Heart right ventricle (tissue), 16 donors: ENCODE results near the gene PCSK6. TPM values are rescaled to one million over a fixed set of nuclear protein-coding genes. Genes with fewer than 3 reads are reported as not detected.

Experiments used
- ATAC-seq, 8 donors: fragments of 200-7000 bp; cut with Tn5 transposase; one replicate each; pipeline ENCODE4 v1.9.1; 2020; ENCODE audit warnings: mild to moderate bottlenecking in 8 of 8, moderate library complexity in 8 of 8, moderate number of reproducible peaks in 1 of 8
- DNase-seq, 2 donors: peaks; one replicate each; pipeline ENCODE4 v3.0.0-alpha.2; 2020
- H3K27ac ChIP-seq, 10 donors: fragments of 200-600 bp; sonication (generic) in 2 of 10; one replicate each; pipeline versions ENCODE4 v1.5.0 to v1.8.0; 2020 to 2022; ENCODE audit warnings: mild to moderate bottlenecking in 3 of 10
- H3K27me3 ChIP-seq, 7 donors: fragments of 200-600 bp; one replicate each; pipeline ENCODE4 v1.8.0; 2021 to 2022; ENCODE audit warnings: mild to moderate bottlenecking in 2 of 7
- H3K36me3 ChIP-seq, 9 donors: fragments of 200-600 bp; sonication (generic) in 1 of 9; one replicate each; pipeline versions ENCODE4 v1.5.0 to v1.8.0; 2020 to 2022; ENCODE audit warnings: mild to moderate bottlenecking in 2 of 9
- H3K4me1 ChIP-seq, 9 donors: fragments of 200-600 bp; sonication (generic) in 1 of 9; one replicate each; pipeline versions ENCODE4 v1.5.0 to v1.8.0; 2020 to 2022; ENCODE audit warnings: mild to moderate bottlenecking in 4 of 9
- H3K4me3 ChIP-seq, 10 donors: fragments of 200-600 bp; sonication (generic) in 2 of 10; one replicate each; pipeline versions ENCODE4 v1.5.0 to v1.8.0; 2020 to 2022; ENCODE audit warnings: mild to moderate bottlenecking in 7 of 10, moderate library complexity in 2 of 10
- H3K9me3 ChIP-seq, 11 donors: fragments of 200-600 bp in 10 of 11; sonication (generic) in 2 of 11; one replicate each; pipeline versions ENCODE4 v1.5.0 to v1.8.0; 2013 to 2022; ENCODE audit warnings: mild to moderate bottlenecking in 2 of 11, control low read depth in 1 of 11, moderate library complexity in 1 of 11
- WGBS, 2 donors: extraction: QIAGEN DNeasy Blood & Tissue Kit; methylation state at CpG; one replicate each; pipeline ENCODE4 v1.1.7; 2013; ENCODE audit warnings: inconsistent platforms in 1 of 2; 5-methylcytosine and 5-hydroxymethylcytosine counted together
- intact Hi-C, 10 donors: fragments of 100-400 bp; cut with DNase I; formaldehyde crosslinking; loops; one replicate each; pipeline versions ENCODE4 v1.11.1 to v1.14.2; 2022
- polyA plus RNA-seq, 2 donors: library from polyadenylated mRNA; stranded (reverse); fragments of 200-250 nt; gene quantifications; one replicate each; pipeline ENCODE4 v1.2.3, GENCODE V29; 2013
- total RNA-seq, 10 donors: library from RNA; stranded (reverse); fragmentation: NEBNext Ultra II Directional in 3 of 10; extraction: Animal tissue kit (Norgen Biotek cat#: 25700) in 3 of 10; gene quantifications; one replicate each; pipeline versions ENCODE4 v1.2.1 to v1.2.4, GENCODE V29; 2021 to 2023
- TF ChIP-seq, protein P1 (sequence below), 9 donors: fragments of 200-600 bp; sonication (generic) in 2 of 9; IDR thresholded peaks; one replicate each; pipeline versions ENCODE4 v1.5.0 to v1.8.0; 2021 to 2022; ENCODE audit warnings: antibody characterized with exemption in 9 of 9, mild to moderate bottlenecking in 5 of 9, moderate library complexity in 1 of 9
- donor health status: Arrhythmogenic right ventricular cardiomyopathy.
- donor health status: ischemic (EF 13 %, LVEDD 7.1; RV severe dilation, severe dysfunction).
- donor health status: healthy with polysubstance abuse.
- donor health status: DM: no; HTN: yes; CAD: no.
- donor health status: DM: no; HTN: no; CAD: no.
- donor health status: ischemic (EF 25% LVEDD 6.9; RV normal size, moderate dysfunction).
- donor health status: ischemic (EF 25% LVEDD 5.7; RV mildly dilated, moderate dysfunction).
- donor health status: healthy.
- donor health status: DM: yes; HTN: yes; CAD: no.
- donor health status: Ischemic cardiomyopathy.
- donor health status: ischemic (EF 35%, LVEDD 5.7; RV mildly dilated, moderate dysfunction).
- donor health status: nonischemic (EF 11% LVEDD 7.7; RV severe dilation, severe dysfunction).
- donor health status: DM: yes; HTN: yes; CAD: no.
- donor health status: PGD.
- donor health status: ischemic (EF 29% LVEDD 5.4; RV normal size, mild dysfunction).
- donor health status: nonischemic (EF 23%, LVEDD 6.1; RV moderate dilation, normal function).

PCSK6 gene
- total and polyA plus RNA-seq, 12 donors = 4.6 to 34.0 (median 21.7) TPM

DNA sequence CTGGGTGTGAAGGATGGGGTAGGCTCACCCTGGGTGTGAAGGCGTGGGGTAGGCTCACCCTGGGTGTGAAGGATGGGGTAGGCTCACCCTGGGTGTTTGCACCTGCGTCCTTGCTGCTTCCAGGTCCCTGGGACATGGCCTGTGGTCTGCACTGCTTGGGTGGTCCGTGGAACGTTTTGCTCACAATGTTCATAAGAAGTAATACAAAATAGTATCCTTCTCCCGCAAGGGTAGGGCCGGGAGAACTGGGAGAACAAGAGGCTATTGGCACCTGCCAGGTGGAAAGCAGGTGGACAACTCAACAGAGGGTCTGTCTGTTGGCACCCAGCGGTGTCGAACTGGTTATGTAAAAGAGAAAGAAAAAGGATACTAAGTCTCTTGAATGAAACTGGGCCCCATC, 17.0 kb upstream of the PCSK6 start:
- Histone ChIP-seq H3K36me3 (no peaks in the 10 kb centered on the region), H3K4me3 (no peak overlapping the region), H3K27me3 (peaks cover 0 to 13% (median 0%) of the 10 kb centered on the region in 7 donors), H3K4me1 (peaks cover 0 to 7% (median 6%) of the 10 kb centered on the region in 9 donors), H3K27ac (no peak overlapping the region), H3K9me3 (no peaks in the 10 kb centered on the region)
- ATAC-seq = no peak
- intact Hi-C loops = loop anchor here in 3 of 10 donors (10.0 kb wide), 3 partner anchors 138 to 202 kb away; no protein-coding TSS in a partner anchor
- no peak for DNase-seq
- WGBS, 2 donors = 83 to 92% methylated on average over 8 of the region's 8 CpGs
- TF ChIP-seq, protein P1, sequence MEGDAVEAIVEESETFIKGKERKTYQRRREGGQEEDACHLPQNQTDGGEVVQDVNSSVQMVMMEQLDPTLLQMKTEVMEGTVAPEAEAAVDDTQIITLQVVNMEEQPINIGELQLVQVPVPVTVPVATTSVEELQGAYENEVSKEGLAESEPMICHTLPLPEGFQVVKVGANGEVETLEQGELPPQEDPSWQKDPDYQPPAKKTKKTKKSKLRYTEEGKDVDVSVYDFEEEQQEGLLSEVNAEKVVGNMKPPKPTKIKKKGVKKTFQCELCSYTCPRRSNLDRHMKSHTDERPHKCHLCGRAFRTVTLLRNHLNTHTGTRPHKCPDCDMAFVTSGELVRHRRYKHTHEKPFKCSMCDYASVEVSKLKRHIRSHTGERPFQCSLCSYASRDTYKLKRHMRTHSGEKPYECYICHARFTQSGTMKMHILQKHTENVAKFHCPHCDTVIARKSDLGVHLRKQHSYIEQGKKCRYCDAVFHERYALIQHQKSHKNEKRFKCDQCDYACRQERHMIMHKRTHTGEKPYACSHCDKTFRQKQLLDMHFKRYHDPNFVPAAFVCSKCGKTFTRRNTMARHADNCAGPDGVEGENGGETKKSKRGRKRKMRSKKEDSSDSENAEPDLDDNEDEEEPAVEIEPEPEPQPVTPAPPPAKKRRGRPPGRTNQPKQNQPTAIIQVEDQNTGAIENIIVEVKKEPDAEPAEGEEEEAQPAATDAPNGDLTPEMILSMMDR (IDR thresholded peaks at IDR 0.05) = no peak

DNA sequence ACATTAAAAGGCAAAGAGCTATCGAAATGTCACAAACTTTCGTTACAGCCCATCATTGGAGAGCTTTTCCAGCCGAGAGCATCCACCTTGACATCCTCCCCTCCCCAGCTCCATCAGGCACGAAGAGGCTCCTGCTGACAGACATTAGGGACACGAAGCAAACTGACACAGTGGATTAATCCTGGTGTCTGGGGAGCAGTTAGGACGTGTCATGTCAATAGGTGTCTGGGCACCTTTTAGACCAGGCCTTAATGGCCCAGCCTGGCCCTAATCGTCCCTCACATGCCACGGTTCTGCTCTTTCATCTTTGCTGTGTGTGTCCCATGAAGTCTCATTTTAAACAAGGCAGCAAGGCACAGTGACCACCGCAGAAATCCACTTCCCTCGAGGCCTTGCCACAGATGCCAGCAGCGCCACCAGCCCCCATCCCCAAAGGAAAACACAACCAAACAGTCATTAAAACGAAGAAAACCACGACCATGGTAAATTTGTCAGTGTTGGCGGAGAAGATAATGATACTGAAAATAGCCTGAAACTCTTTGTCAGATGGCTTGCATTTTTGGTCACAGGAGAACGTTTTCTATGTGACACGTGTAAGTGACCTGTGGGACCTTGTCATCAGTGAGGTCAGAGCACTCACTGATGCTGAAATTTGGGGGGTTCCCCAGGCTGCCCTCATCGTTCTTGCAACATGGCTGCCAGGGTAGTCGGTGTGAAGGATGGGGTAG, 16.3 kb upstream of the PCSK6 start:
- DNase-seq (no peak), ATAC-seq (no peak)
- no peaks in the 10 kb centered on the region for H3K9me3 ChIP-seq
- TF ChIP-seq, protein P1 (IDR thresholded peaks at IDR 0.05) = no peak
- no peaks in the 10 kb centered on the region for H3K36me3 ChIP-seq
- H3K4me3 ChIP-seq = no peak overlapping the region
- H3K27ac ChIP-seq = no peak overlapping the region
- peaks cover 0 to 13% (median 0%) of the 10 kb centered on the region in 7 donors for H3K27me3 ChIP-seq
- H3K4me1 ChIP-seq = peaks cover 0 to 15% (median 12%) of the 10 kb centered on the region in 9 donors
- 80 to 81% methylated on average over 18 of the region's 18 CpGs for WGBS, 2 donors
- intact Hi-C loops = loop anchor here in 3 of 10 donors (10.0 kb wide), 3 partner anchors 139 to 201 kb away; no protein-coding TSS in a partner anchor

DNA sequence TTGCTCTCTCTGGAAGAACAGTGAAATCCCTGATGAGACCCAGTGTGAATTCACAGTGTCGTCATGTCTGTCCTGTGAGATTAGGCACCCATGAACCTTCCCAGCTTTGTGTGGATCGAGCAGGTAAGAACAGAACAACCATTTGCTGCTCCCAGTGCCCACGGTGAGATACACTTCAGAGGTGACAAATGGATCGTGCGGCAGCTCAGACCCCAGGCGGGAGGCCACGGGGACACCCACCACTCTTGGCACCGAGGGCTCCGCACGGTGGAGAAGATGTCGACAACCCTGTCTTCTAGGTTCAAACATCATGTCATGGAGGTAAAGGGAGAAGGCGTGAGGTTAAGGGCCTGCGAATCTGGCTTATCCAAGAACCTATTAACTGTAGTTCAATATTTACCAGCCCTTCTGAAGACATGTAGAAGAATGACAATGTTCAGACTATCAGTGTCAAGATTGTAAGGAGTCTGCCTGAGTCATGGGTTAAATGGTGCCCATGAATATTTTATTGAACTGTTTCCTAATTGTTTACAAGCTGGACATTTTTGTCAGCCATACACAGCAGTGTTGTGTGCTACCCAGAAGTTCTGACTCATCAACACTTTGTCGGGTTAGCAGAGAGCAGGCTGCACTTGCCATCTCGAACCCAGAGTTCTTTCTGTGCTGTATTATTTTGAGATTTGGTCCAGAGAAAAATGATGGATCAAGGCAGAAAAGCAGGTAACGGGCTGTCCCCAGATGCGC, 15.5 kb upstream of the PCSK6 start:
- WGBS, 2 donors = 85 to 89% methylated on average over 17 of the region's 17 CpGs
- H3K4me1 ChIP-seq = peaks cover 2 to 22% (median 18%) of the 10 kb centered on the region in 9 donors
- peaks cover 0 to 13% (median 0%) of the 10 kb centered on the region in 7 donors for H3K27me3 ChIP-seq

DNA sequence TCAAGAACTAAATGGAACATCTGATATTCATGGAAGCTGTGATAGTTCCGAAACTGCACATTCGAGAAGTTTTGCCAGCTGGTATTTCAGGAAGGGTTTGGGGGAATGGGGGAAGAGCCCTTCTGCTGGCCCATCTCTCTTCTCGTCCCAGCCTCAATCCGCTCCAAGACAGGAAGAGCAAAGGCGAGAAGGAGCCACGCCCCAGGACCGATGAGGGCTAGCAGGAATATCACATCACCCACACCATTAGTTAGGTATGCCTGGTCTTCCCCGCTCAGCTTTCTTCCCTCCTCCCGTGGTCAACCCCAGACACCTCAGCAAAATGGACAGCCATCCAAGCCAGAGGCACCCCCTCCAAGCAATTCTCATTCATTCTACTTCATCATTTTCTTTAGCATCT, 14.9 kb upstream of the PCSK6 start:
- H3K4me3 ChIP-seq = no peak overlapping the region
- H3K4me1 ChIP-seq = peaks cover 2 to 28% (median 21%) of the 10 kb centered on the region in 9 donors
- DNase-seq (no peak), ATAC-seq (no peak)
- H3K27ac ChIP-seq = no peak overlapping the region
- H3K9me3 ChIP-seq = no peaks in the 10 kb centered on the region
- TF ChIP-seq, protein P1 (IDR thresholded peaks at IDR 0.05) = no peak
- whole genome bisulfite sequencing, 2 donors = 83 to 84% methylated on average over 9 of the region's 9 CpGs
- no peaks in the 10 kb centered on the region for H3K36me3 ChIP-seq
- intact Hi-C loops = loop anchor here in 6 of 10 donors (5.0 to 10.0 kb wide), 6 partner anchors 140 to 202 kb away; no protein-coding TSS in a partner anchor
- peaks cover 0 to 13% (median 0%) of the 10 kb centered on the region in 7 donors for H3K27me3 ChIP-seq

More for the DNA sequence above, 15.5 kb upstream of the PCSK6 start:
- no peak for DNase-seq
- Histone ChIP-seq H3K4me3 (no peak overlapping the region), H3K27ac (no peak overlapping the region), H3K9me3 (no peaks in the 10 kb centered on the region), H3K36me3 (no peaks in the 10 kb centered on the region)
- intact Hi-C loops = loop anchor here in 6 of 10 donors (5.0 to 10.0 kb wide), 6 partner anchors 140 to 203 kb away; no protein-coding TSS in a partner anchor
- TF ChIP-seq, protein P1 (IDR thresholded peaks at IDR 0.05) = no peak
- ATAC-seq = no peak
